HCT116 (cell line): Measurements from ENCODE around the gene NSG1. TPM values are rescaled to one million over a fixed set of nuclear protein-coding genes. Genes with fewer than 3 reads are reported as not detected.

ENCODE experiments used
- ATAC-seq: fragments of 200-7000 bp; cut with Tn5 transposase; 2 replicates; pipeline ENCODE4 v1.9.1; 2020; ENCODE audit warnings: mild to moderate bottlenecking, moderate library complexity
- BruUV-seq: library from RNA; stranded (reverse); fragments of 400-500 nt; replicated peaks from 2 replicates; lab custom pipeline; 2021; lab: Mats Ljungman, UMichigan
- CTCF ChIA-PET: fragments of 300-600 bp; sonication (Branson Sonifier 250); formaldehyde crosslinking; loops from one replicate; lab custom pipeline; 2021; ENCODE audit warnings: antibody characterized with exemption; lab: Charles Lee
- POLR2A ChIA-PET: fragments of 300-600, 350-600 bp; sonication (Branson Sonifier 250); formaldehyde crosslinking; loops from one replicate; lab custom pipeline; 2021; ENCODE audit warnings: antibody characterized with exemption; lab: Charles Lee
- RAD21 ChIA-PET, 2 experiments: fragments of 300-600 bp; sonication (Branson Sonifier 250); formaldehyde crosslinking; loops; one replicate each; lab custom pipeline; 2023; ENCODE audit warnings: low total read pairs in 2 of 2; ENCODE audit not compliant: uncharacterized antibody in 2 of 2, unreplicated experiment in 2 of 2, low non-redundant PET in 1 of 2; lab: Charles Lee
- DNase-seq: peaks from one replicate; pipeline ENCODE4 v3.0.0-alpha.2; 2010; ENCODE audit warnings: low read depth, low spot score
- H2AFZ ChIP-seq: fragments of 200-600 bp; shearing (Covaris generic), sonication (generic); 2 replicates; pipeline ENCODE4 v1.6.1; 2017; ENCODE audit warnings: low read depth, mixed run types, mixed read lengths, antibody characterized with exemption, low read length; ENCODE audit not compliant: poor library complexity, severe bottlenecking
- H3K27ac ChIP-seq: 2 replicates; pipeline ENCODE4 v1.5.1; 2012; ENCODE audit warnings: low read depth, low read length
- H3K27me3 ChIP-seq: fragments of 200-600 bp; sonication (generic); 2 replicates; pipeline ENCODE4 v1.6.1; 2016; ENCODE audit warnings: mixed run types, low read length, mixed read lengths; ENCODE audit not compliant: insufficient read depth
- H3K36me3 ChIP-seq, 2 experiments: fragments of 200-500 bp in 1 of 2; fragments of 200-600 bp in 1 of 2; sonication (Bioruptor generic) in 1 of 2; sonication (generic) in 1 of 2; 2 replicates each; pipeline versions ENCODE4 v1.5.1 to v1.6.1; 2014 to 2016; ENCODE audit warnings: low read length in 2 of 2, inconsistent platforms in 1 of 2, mixed read lengths in 1 of 2, mixed run types in 1 of 2; ENCODE audit not compliant: insufficient read depth in 2 of 2, control insufficient read depth in 1 of 2
- H3K4me1 ChIP-seq, 2 experiments: fragments of 200-600 bp in 1 of 2; sonication (generic) in 1 of 2; 2 replicates each; pipeline versions ENCODE4 v1.5.1 to v1.6.1; 2012 to 2017; ENCODE audit warnings: low read length in 2 of 2, inconsistent platforms in 1 of 2, mild to moderate bottlenecking in 1 of 2, mixed read lengths in 1 of 2, mixed run types in 1 of 2, moderate library complexity in 1 of 2; ENCODE audit not compliant: insufficient read depth in 2 of 2, control insufficient read depth in 1 of 2
- H3K4me2 ChIP-seq: fragments of 200-600 bp; sonication (generic); 2 replicates; pipeline ENCODE4 v1.6.1; 2017; ENCODE audit warnings: mixed run types, low read length, mixed read lengths
- H3K4me3 ChIP-seq, 2 experiments: fragments of 200-600 bp in 1 of 2; sonication (generic) in 1 of 2; replicated peaks in 1 of 2; 2 replicates each; pipeline ENCODE4 v1.5.1; 2011 to 2016; ENCODE audit warnings: low read length in 2 of 2, control low read depth in 1 of 2, low read depth in 1 of 2, mild to moderate bottlenecking in 1 of 2, mixed read lengths in 1 of 2, mixed run types in 1 of 2
- H3K79me2 ChIP-seq: fragments of 200-600 bp; sonication (generic); 2 replicates; pipeline ENCODE4 v1.6.1; 2017; ENCODE audit warnings: mild to moderate bottlenecking, mixed run types, low read length, moderate library complexity, mixed read lengths; ENCODE audit not compliant: insufficient read depth
- H3K9ac ChIP-seq: fragments of 200-600 bp; sonication (generic); 2 replicates; pipeline ENCODE4 v1.6.1; 2016; ENCODE audit warnings: low read length, mixed read lengths
- H3K9me2 ChIP-seq: fragments of 200-600 bp; sonication (generic), shearing (Covaris generic); 2 replicates; pipeline ENCODE4 v1.6.1; 2017; ENCODE audit warnings: mixed run types, mild to moderate bottlenecking, moderate library complexity; ENCODE audit not compliant: insufficient read depth
- H3K9me3 ChIP-seq, 2 experiments: fragments of 200-500 bp in 1 of 2; fragments of 200-600 bp in 1 of 2; sonication (Bioruptor generic) in 1 of 2; sonication (generic) in 1 of 2; 2 replicates each; pipeline ENCODE4 v1.6.1; 2014 to 2017; ENCODE audit warnings: low read length in 2 of 2, mixed read lengths in 2 of 2, inconsistent platforms in 1 of 2, low read depth in 1 of 2, mild to moderate bottlenecking in 1 of 2, mixed run types in 1 of 2, moderate library complexity in 1 of 2; ENCODE audit not compliant: control insufficient read depth in 1 of 2, insufficient read depth in 1 of 2
- H4K20me1 ChIP-seq: fragments of 200-600 bp; sonication (generic), shearing (Covaris generic); 2 replicates; pipeline ENCODE4 v1.6.1; 2017; ENCODE audit warnings: mixed run types, mild to moderate bottlenecking, moderate library complexity; ENCODE audit not compliant: insufficient read depth
- EZH2 ChIP-seq: fragments of 200-600 bp; sonication (generic); IDR thresholded peaks from 2 replicates; pipeline ENCODE4 v1.6.1; 2017; ENCODE audit warnings: antibody characterized with exemption, mixed run types
- FOSL1 ChIP-seq: IDR thresholded peaks from 2 replicates; pipeline ENCODE4 v1.6.1; 2012; ENCODE audit warnings: low read depth
- JUND ChIP-seq: IDR thresholded peaks from 2 replicates; pipeline ENCODE4 v1.6.1; 2012
- POLR2AphosphoS5 ChIP-seq: IDR thresholded peaks from 2 replicates; pipeline ENCODE4 v1.6.1; 2011; ENCODE audit warnings: mild to moderate bottlenecking, low read depth, low read length, moderate library complexity
- RAD21 ChIP-seq: IDR thresholded peaks from 2 replicates; pipeline ENCODE4 v1.6.1; 2012; ENCODE audit warnings: low read depth, mild to moderate bottlenecking
- SIN3A ChIP-seq: IDR thresholded peaks from 2 replicates; pipeline ENCODE4 v1.6.1; 2012; ENCODE audit warnings: low read depth
- SRF ChIP-seq: IDR thresholded peaks from 2 replicates; pipeline ENCODE4 v1.6.1; 2012; ENCODE audit warnings: low read depth
- TCF7L2 ChIP-seq: IDR thresholded peaks from 2 replicates; pipeline ENCODE4 v1.7.0; 2011; ENCODE audit warnings: borderline replicate concordance, inconsistent platforms; ENCODE audit not compliant: insufficient read depth, insufficient read length; ENCODE audit errors: extremely low read depth
- YY1 ChIP-seq: IDR thresholded peaks from 2 replicates; pipeline ENCODE4 v1.6.1; 2011; ENCODE audit warnings: low read length, low read depth, moderate library complexity, mild to moderate bottlenecking; ENCODE audit not compliant: insufficient replicate concordance; ENCODE audit errors: extremely low read depth
- ZBTB33 ChIP-seq: IDR thresholded peaks from 2 replicates; pipeline ENCODE4 v1.6.1; 2011; ENCODE audit warnings: mild to moderate bottlenecking, low read length, moderate library complexity; ENCODE audit not compliant: insufficient replicate concordance; ENCODE audit errors: extremely low read depth
- ZNF274 ChIP-seq: fragments of 200-500 bp; sonication (Bioruptor generic); IDR thresholded peaks from 2 replicates; pipeline ENCODE4 v1.6.1; 2014; ENCODE audit warnings: mild to moderate bottlenecking, low read depth, low read length, inconsistent platforms
- intact Hi-C: fragments of 100-400 bp; cut with micrococcal nuclease; formaldehyde crosslinking; loops from 2 replicates; pipeline ENCODE4 v1.10.0; 2022
- total RNA-seq: library from RNA; stranded (reverse); gene quantifications from one replicate; pipeline ENCODE4 v1.2.1, GENCODE V29; 2021; ENCODE audit not compliant: unreplicated experiment

Gene NSG1
- total RNA-seq, 1 experiment from 2014 or later: 0.12 TPM

- Histone ChIP-seq H3K79me2 (no peaks in the 10 kb centered on the region), H2AFZ (no peak overlapping the region), H3K9ac (no peak overlapping the region), H4K20me1 (no peaks in the 10 kb centered on the region), H3K9me3 (no peaks in the 10 kb centered on the region), H3K4me3 (no peak overlapping the region), H3K4me1 (peaks cover 0 to 16% of the 10 kb centered on the region in 2 experiments; a peak in 1 of 4 replicates), H3K4me2 (no peak overlapping the region), H3K36me3 (peaks cover 0 to 2% of the 10 kb centered on the region in 2 experiments; a peak in 2 of 4 replicates), H3K27me3 (no peaks in the 10 kb centered on the region), H3K27ac (no peak overlapping the region), H3K9me2 (no peaks in the 10 kb centered on the region)
- intact Hi-C loops: no loop called here
- ATAC-seq: no peak
- CTCF ChIA-PET: interaction anchor here (1.0 to 2.5 kb wide), 2 partner anchors 49 to 172 kb away, joined by 3 to 14 read pairs; no protein-coding TSS in a partner anchor
- BruUV-seq: no TSS peak
- POLR2A ChIA-PET: no interaction called here
- TF ChIP-seq EZH2: no peak
- TF ChIP-seq JUND: no peak
- TF ChIP-seq POLR2AphosphoS5: no peak
- no peak for TF ChIP-seq TCF7L2
- TF ChIP-seq SRF: no peak
- TF ChIP-seq RAD21: no peak
- no peak for TF ChIP-seq YY1
- no peak for TF ChIP-seq SIN3A
- no peak for TF ChIP-seq ZBTB33
- TF ChIP-seq ZNF274: no peak
- TF ChIP-seq FOSL1: no peak
- RAD21 ChIA-PET: no interaction called here
- no peak for DNase-seq
Measured at GRCh38 chr4:4432341-4433125, 45.6 kb downstream of the NSG1 start.
